HG03097 (cell line): ENCODE data around the gene KANSL1.
"Not testable (repeated sequence)": the region's sequence is repeated elsewhere in the genome, so short reads cannot be mapped to it uniquely, and the experiment has no call there.

Experiments
- ATAC-seq: cut with Tn5 transposase; IDR thresholded peaks from one replicate; pipeline ENCODE4 v1.9.1; 2021; ENCODE audit not compliant: unreplicated experiment, low FRiP score

Gene KANSL1, protein sequence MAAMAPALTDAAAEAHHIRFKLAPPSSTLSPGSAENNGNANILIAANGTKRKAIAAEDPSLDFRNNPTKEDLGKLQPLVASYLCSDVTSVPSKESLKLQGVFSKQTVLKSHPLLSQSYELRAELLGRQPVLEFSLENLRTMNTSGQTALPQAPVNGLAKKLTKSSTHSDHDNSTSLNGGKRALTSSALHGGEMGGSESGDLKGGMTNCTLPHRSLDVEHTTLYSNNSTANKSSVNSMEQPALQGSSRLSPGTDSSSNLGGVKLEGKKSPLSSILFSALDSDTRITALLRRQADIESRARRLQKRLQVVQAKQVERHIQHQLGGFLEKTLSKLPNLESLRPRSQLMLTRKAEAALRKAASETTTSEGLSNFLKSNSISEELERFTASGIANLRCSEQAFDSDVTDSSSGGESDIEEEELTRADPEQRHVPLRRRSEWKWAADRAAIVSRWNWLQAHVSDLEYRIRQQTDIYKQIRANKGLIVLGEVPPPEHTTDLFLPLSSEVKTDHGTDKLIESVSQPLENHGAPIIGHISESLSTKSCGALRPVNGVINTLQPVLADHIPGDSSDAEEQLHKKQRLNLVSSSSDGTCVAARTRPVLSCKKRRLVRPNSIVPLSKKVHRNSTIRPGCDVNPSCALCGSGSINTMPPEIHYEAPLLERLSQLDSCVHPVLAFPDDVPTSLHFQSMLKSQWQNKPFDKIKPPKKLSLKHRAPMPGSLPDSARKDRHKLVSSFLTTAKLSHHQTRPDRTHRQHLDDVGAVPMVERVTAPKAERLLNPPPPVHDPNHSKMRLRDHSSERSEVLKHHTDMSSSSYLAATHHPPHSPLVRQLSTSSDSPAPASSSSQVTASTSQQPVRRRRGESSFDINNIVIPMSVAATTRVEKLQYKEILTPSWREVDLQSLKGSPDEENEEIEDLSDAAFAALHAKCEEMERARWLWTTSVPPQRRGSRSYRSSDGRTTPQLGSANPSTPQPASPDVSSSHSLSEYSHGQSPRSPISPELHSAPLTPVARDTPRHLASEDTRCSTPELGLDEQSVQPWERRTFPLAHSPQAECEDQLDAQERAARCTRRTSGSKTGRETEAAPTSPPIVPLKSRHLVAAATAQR (N-terminal part only)

DNA sequence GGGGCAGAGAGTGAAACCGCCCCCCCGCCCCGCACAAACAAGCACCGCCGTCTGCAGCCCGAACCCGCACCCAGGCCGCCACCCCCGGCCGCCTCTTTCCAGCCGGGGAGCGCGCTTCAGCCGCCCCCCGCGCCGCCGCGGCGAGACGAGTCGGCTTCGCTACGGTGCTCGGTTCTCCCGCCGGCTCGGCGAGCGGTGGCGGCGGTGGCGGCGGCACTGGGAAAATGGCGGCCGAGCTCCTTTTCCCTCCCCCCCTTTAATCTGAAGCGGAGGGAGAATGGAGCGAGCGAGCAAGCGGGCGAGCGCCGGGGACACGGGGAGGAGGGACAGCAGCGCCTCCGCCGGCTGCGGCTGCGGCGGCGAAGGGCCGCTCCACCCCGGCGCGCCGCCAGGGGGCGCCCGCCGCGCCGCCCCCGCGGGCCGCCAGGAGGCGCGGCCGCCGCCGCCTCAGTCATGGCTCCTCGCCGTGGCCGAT, at the start of gene KANSL1:
TSS of gene KANSL1 (minus strand) at position 279 of the 475 bp plus-strand sequence. CDS start 21,286 bp downstream, outside the sequence.
- peak; percentile 61 for ATAC-seq

DNA sequence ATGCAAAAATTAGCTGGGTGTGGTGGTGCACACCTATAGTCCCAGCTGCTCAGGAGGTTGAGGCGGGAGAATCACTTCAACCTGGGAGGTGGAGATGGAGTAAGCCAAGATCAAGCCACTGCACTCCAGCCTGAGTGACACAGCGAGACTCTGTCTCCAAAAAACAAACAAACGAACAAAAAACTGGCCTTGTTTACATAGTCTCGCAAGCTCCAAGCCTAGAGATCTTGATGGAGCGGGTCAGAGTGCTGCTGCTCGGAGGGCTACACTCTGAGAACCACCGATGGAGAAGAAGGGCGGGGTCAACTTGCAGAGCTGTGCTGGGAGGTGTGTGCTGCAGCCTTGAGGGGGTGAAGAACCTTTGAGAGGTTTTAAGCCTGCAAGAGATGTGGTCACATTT, 38.1 kb upstream of the KANSL1 start:
- not testable (repeated sequence) for ATAC-seq

DNA sequence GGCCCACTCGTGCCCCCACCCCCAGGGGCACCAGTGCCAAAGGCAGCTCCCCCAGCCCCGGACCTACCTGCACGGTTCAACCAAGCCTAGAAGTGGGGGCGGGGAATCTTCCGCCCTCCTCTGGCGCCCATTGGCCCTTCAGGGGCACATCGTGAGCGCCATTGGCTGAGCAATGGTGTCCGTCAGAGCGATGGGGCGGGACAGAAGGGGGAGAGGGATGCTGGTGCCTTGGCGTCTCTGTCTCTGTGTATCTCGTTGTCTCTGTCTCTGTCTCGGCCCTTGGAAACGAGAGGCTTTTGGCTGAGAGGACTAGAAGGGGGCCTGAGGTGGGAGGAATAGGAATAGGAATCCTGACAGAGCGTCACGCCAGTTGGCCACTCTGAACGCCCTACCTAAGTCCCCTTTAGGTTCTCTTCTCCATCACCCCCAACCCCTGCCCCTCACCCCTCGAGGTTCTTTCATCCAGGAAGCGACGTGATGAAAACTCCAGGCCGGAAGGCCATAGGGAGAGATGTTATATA, 32.1 kb upstream of the KANSL1 start:
- peak; percentile 98 for ATAC-seq

DNA sequence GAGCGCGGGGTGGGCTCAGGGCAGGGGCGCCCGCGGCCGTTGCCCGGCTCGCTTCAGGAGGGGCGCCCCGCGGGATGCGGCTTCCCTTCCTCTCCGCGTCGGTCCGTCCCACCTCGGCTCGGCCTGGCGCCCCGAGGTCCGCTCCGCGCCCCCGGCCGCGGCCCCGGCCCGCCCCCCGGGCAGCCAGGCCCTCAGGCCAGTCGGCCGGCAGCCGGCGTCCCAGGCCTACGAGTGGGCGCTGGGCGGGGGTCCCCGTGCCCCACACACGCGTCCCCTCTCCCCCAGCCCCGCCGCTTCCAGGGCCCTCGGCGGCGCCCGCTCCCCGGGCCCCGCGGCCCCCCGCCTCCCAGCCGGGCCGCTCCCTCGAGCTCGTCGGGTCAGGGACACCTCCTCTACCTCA, 31.6 kb upstream of the KANSL1 start:
- ATAC-seq: peak; percentile 26

DNA sequence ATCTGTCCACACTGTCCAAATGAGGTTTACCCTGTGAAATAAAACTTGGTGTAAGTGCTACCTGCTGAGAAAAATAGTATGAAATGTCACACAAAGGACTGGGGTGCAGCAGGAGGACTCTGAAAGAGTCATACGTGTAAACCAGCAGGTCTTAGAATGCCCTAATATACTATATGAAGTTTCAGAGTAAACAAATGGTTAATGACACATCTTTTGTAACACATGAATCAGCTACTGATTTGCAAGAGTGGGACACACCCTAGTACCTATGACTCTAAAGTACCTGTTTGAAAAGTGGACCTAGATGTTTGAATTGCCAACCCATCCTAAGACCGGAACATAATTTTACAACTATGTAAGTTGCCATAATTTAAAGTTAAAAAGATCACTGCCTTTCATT, 29.8 kb upstream of the KANSL1 start:
- not testable (repeated sequence) for ATAC-seq

DNA sequence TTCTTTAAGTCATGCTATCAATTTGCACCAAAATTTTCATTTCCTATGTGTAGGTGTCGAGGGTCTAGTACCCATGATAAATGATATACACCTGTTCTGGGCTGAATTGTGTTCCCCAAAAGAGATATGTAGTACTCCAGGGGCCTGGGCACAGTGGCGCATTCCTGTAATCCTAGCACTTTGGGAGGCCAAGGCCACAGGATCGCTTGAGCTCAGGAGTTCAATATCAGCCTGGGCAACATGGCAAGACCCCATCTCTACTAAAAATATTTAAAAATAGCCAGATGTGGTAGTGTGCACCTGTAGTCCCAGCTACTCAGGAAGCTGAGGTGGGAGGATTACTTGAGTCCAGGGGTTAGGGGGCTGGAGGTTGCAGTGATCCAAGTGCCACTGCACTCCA, 23.5 kb upstream of the KANSL1 start:
- no peak for ATAC-seq

DNA sequence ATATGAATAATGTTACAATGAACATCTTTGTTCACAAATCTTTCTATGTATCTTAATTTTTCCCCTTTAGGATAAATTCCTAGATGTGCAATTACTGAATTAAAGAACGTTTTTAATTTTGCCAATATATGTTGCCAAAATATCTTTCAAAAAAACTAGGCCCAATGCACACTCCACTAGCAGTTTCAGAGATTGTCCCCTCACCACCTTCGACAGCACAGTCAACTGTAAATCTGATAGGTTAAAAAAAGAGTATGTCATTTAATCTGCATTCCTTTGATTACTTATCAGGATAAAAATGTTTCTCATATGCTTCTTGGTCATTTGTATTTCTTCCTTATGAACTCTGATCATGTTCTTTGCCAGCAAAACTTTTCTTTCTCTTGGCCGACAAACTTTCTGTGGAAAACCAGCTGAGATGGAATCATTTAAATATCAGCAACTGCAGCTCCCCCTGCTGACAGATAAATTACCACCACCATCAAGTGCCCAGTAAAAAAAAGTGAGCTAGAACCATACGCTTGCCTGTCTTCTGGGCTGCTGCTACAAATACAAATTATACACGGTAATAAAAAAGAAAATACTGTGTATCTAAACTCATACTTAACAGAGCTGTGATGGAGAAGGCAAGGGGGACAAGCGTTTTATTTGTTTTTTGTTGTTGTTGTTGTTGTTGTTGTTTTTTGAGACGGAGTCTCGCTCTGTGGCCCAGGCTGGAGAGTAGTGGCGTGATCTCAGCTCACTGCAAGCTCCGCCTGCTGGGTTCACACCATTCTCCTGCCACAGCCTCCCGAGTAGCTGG, 19.6 kb upstream of the KANSL1 start:
- no peak for ATAC-seq

DNA sequence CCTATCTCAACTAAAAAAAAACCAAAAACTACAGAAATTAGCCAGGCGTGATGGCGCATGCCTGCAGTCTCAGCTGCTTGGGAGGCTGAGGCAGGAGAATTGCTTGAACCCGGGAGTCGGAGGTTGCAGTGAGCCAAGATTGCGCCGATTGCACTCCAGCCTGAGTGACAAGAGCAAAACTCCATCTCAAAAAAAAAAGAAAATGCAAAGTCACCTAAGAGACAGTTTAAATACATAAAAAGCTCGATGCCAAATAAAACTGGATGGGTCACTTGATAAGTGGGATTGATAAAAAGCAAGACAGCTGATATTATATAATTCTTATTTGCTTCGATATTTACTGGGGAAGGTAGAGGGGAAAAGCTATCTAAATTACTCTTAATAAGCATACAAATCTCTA, 15.8 kb upstream of the KANSL1 start:
- no peak for ATAC-seq

DNA sequence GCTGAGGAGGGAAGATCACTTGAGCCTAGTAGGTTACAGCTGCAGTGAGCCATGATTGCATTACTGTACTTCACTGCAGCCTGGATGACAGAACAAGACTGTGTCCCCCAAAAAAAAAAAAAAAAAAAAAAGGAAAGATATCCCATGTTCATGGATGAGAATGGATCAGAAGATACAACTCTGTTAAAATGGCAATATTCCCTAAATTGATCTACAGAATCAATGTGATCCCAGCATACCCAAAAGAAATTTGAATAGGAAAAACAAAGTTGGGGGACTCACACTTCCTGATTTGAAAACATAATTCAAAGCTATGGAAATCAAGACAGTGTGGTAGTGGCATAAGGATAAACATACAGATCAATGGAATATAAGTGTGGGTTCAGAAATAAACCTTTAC, 12.7 kb upstream of the KANSL1 start:
- no peak for ATAC-seq

DNA sequence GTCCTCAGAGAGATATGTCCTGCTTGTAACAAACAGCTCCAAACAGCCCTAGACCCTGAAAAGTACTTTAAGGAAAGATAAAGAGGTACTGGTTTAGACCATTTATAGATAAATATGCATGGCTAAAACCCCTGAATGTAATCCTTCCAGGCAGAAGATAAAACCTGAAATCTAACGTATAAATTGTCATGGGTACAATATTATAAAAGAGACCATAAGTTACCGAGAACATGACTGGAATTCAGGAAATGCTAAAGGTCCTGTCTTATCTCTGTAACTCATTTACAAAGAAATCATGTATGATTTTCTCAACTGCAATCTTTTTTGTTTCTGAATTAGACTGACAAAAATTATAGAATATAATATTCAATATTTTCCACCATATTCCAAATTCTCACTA, 9.2 kb upstream of the KANSL1 start:
- no peak for ATAC-seq

DNA sequence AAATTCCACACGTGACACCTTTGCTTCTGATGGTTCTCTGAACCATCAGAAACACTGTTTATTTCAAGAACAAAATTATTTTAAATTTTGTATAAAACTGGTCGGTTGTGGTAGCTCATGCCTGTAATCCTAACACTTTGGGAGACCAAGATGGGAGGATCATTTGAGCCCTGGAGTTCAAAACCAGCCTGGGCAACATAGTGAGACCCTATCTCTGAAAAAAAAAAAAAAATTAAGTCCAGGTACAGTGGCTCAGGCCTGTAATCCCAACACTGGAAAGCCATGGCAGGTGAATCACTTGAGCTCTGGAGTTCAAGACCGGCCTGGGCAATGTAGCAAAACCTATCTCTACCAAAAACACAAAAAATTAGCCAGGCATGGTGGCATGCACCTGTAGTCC, 8.3 kb upstream of the KANSL1 start:
- no peak for ATAC-seq

DNA sequence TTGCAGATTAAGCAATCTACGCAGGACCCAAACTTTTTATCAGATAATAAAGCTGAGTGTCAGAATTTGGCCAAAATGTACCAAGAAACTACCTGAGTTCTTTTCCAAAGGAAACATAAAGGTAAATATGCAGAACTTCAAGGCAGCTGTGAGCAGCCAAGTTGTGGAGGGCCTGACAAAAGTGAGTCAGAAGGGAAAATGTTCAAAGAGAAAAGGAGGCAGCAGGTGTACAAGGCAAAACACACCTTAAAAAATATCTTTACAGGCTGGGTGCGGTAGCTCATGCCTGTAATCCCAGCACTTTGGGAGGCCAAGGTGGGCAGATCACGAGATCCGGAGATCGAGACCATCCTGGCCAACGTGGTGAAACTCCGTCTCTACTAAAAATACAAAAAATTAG, 7.0 kb upstream of the KANSL1 start:
- no peak for ATAC-seq

DNA sequence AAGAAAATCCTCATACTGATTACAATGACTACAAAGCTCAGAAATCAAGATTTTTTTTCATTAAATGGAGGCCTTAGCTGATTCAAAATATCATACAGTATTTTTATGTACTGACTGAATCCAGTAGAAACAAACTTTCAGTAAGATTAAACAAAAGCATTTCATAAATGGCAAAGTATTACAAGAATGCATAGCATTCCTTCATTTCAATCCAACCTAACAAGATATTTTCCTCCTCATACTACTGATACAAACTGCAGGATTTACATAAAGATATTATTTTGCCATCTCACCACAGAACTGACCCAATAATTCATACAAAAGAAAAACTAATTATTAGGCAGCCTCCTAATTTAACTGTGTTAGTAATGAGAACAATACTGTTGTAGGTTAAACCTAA, 6.2 kb upstream of the KANSL1 start:
- no peak for ATAC-seq

DNA sequence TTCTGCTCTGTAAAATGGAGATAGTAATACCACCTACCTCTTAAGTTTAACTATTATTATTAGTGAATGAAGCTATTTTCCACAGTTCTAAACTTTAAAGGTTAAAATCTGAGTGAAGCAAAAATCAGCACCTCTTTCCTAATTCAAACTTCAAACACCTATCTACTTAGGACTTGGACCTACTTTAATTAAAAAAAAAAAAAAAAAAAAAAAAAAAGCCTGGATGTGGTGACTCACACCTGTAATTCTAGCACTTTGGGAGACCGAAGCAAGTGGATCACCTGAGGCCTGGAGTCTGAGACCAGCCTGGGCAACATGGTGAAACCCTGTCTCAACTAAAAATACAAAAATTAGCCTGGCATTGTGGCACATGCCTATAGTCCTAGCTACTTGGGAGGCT, 5.0 kb upstream of the KANSL1 start:
- no peak for ATAC-seq

DNA sequence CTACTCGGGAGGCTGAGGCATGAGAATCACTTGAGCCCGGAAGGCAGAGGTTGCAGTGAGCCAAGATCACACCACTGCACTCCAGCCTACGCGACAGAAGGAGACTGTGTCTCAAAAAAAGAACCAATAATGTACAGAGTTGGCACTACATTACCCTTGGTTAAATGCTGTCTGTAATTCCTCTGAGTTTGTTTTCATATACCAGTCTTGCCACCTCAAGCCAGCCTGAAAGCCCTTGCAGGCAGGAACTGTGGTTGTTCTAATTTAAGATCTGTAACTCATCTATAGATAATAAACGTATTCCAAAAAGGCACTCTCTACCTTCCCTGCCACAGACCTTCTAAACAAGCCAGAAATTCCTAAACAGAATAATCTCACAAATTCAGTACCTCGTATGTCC, 4.3 kb upstream of the KANSL1 start:
- no peak for ATAC-seq

DNA sequence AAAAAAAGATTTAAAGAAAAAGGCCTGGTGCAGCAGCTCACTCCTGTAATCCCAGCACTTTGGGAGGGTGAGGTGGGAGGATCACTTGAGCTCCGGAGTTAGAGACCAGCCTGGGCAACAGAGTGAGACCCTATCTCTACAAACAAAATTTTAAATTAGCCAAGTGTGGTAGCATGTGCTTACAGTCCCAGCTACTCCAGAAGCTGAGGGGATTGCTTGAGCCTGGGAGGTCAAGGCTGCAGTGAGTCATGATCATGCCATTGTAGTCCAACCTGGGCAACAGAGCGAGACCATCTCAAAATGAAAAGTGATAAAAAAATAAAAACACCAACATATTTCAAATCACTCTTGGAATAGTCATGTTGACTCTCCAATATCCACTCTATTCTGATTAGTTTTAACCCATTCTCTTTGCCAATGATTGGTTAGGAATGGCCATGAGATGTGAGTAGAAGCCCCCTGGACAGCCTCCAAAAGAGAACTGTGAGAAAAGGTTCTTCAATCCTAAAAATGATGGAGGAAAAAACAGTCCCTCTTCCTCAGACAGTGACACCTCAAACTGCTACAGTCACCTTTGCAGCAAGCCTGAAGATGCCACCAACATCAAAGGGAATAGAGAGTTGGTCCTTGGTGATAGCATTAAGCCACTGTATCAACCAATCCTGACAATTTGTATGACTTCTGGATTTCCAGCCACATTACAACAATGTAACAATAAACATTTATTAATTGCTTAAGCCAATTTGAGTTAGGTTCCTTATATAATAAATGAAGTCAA, 2.9 kb upstream of the KANSL1 start:
- no peak for ATAC-seq

DNA sequence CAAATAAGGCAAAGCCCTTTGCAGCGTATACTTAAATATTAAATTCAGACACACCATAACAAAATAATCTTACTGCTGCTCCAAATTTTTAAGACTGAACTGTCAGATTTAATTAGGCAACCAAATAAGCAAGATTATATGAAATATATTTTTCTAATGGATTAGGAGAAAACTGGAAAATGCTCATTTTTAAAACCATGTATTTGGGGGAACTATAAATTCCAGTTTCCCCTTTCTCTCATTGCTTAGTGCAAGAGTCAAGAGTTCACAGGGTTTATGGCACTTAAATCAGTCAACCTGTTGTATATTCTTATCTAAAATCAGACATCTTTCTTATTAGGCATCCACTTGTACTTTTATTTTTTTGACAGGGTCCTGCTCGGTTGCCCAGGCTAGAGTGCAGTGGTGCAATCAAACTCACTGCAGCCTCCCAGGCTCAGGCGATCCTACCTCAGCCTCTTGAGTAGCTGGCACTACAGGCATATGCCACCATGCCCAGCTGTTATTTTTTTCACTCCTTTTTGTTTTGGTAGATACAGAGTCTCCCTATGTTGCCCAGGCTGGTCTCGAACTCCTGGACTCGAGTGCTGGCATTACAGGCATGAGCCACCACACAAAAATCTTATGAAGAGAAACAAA, 2.1 kb upstream of the KANSL1 start:
- ATAC-seq: no peak

DNA sequence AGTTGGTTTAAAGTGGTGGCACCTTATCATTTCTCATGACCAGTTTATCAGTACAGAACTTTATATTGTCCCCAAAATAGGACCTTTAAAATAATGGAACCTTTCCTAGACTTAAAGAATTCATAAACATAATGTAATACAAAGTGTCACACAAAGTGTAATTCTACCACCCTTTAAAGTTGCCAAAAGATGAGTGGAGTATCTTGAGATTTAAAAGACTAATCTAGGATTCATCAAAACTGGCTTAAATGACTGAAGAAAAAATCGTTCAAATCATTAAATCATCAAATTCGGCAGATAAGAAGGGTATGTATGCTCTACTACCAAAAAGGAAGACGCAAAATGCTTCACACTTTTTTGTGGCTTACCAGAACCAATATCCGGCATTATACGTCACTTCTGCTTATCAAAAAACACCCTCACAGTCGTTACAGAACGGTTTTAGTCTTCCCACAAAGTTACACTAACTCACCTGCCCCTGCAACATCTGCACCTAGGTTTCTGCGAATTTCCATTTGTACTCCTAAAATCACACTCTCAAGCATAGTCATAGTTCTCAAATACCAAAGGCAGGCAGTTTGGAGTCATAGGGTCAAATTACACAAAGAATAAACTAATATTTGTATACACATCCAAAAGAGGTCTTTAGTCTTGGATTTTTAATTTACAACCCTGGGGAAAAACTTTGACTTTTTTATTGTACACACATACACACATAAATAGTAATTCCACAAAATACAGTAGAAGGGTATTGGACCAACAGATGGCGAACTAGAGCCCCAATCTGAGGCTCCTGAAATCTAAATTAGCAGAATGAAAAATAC, 1.4 kb upstream of the KANSL1 start:
- ATAC-seq: no peak
